GM19099 (cell line): ENCODE results near the gene SELENOO.

Experiments used
- POLR2A ChIP-seq: IDR thresholded peaks from 3 replicates; pipeline ENCODE4 v1.6.1; 2011; ENCODE audit warnings: low read depth; ENCODE audit not compliant: insufficient read length; ENCODE audit errors: extremely low read depth

SELENOO gene

GRCh38 chr22:50200461-50201190 lies at the start of gene SELENOO:
Gene SELENOO (plus strand): TSS chr22:50201011. CDS start chr22:50201037, 26 bp downstream.
- TF ChIP-seq POLR2A = peak; percentile 67

- no peak for TF ChIP-seq POLR2A
Observed at GRCh38 chr22:50151571-50152537, 49.0 kb upstream of the SELENOO start.

- TF ChIP-seq POLR2A = no peak
Observed at GRCh38 chr22:50153056-50153755, 47.6 kb upstream of the SELENOO start.

GRCh38 chr22:50153756-50154140 lies 47.1 kb upstream of the SELENOO start:
- no peak for TF ChIP-seq POLR2A

GRCh38 chr22:50157709-50158375 lies 43.0 kb upstream of the SELENOO start:
- TF ChIP-seq POLR2A = no peak

GRCh38 chr22:50160947-50161346 lies 39.9 kb upstream of the SELENOO start:
- TF ChIP-seq POLR2A = no peak

- TF ChIP-seq POLR2A = no peak
Observed at GRCh38 chr22:50161508-50162390, 39.1 kb upstream of the SELENOO start.

GRCh38 chr22:50162391-50162956 lies 38.3 kb upstream of the SELENOO start:
- TF ChIP-seq POLR2A = no peak

- no peak for TF ChIP-seq POLR2A
Observed at GRCh38 chr22:50165436-50166123, 35.2 kb upstream of the SELENOO start.

GRCh38 chr22:50167689-50168489 lies 32.9 kb upstream of the SELENOO start:
- TF ChIP-seq POLR2A = no peak

GRCh38 chr22:50169181-50169759 lies 31.5 kb upstream of the SELENOO start:
- TF ChIP-seq POLR2A = no peak

- no peak for TF ChIP-seq POLR2A
Observed at GRCh38 chr22:50169774-50170341, 31.0 kb upstream of the SELENOO start.
